ENCODE data around the gene IFT88.

Gene IFT88

GRCh38 chr13:20559659-20560356, 7.1 kb upstream of the IFT88 start:
- H4K5ac ChIP-seq (ENCODE audit: low read length) = no peak overlapping the region
- no peak overlapping the region for H2AK5ac ChIP-seq (ENCODE audit: low read length)
- H3K4ac ChIP-seq (ENCODE audit: low read depth, low read length) = no peak overlapping the region
- no peak overlapping the region for H3K56ac ChIP-seq (ENCODE audit: low read length)
- no peaks in the 10 kb centered on the region for H3K27me3 ChIP-seq (ENCODE audit: insufficient read depth, low read length, poor library complexity)
- no peak overlapping the region for H3K27ac ChIP-seq (ENCODE audit: low read depth, low read length)
- no peak overlapping the region for H3K18ac ChIP-seq (ENCODE audit: low read length)
- H2BK5ac ChIP-seq (ENCODE audit: low read length) = no peak overlapping the region
- no CpG with 5 or more reads among the region's 6 CpGs for WGBS (ENCODE audit: extremely low coverage, insufficient coverage, low lambda C conversion rate)
- no peaks in the 10 kb centered on the region for H3K4me1 ChIP-seq (ENCODE audit: control insufficient read depth, low read depth, low read length)
- no peak overlapping the region for H2BK120ac ChIP-seq (ENCODE audit: low read depth, low read length)
- H3K23ac ChIP-seq (ENCODE audit: low read length) = no peak overlapping the region
- H3K79me2 ChIP-seq (ENCODE audit: control insufficient read depth, insufficient read depth, low read length) = no peaks in the 10 kb centered on the region
- no peak overlapping the region for H3K9ac ChIP-seq (ENCODE audit: low read length)
- H3K36me3 ChIP-seq (ENCODE audit: control insufficient read depth, insufficient read depth, low read length) = no peaks in the 10 kb centered on the region
- H4K8ac ChIP-seq (ENCODE audit: low read depth, low read length) = no peak overlapping the region
- no peak overlapping the region for H2BK15ac ChIP-seq (replicated peaks; ENCODE audit: low read depth)
- DNase-seq = no peak
- H3K4me2 ChIP-seq (ENCODE audit: low read length) = no peak overlapping the region
- no peaks in the 10 kb centered on the region for H3K79me1 ChIP-seq (ENCODE audit: low read length)
- H3K4me3 ChIP-seq (ENCODE audit: low read length) = no peak overlapping the region

- no peak overlapping the region for H3K4ac ChIP-seq (ENCODE audit: low read depth, low read length)
- H2BK120ac ChIP-seq (ENCODE audit: low read depth, low read length) = no peak overlapping the region
- H3K18ac ChIP-seq (ENCODE audit: low read length) = no peak overlapping the region
- no peak overlapping the region for H4K5ac ChIP-seq (ENCODE audit: low read length)
- no peak overlapping the region for H3K9ac ChIP-seq (ENCODE audit: low read length)
- H2AK5ac ChIP-seq (ENCODE audit: low read length) = no peak overlapping the region
- no peak overlapping the region for H3K27ac ChIP-seq (ENCODE audit: low read depth, low read length)
- no peaks in the 10 kb centered on the region for H3K4me1 ChIP-seq (ENCODE audit: control insufficient read depth, low read depth, low read length)
- no peak overlapping the region for H3K56ac ChIP-seq (ENCODE audit: low read length)
- no peak overlapping the region for H2BK5ac ChIP-seq (ENCODE audit: low read length)
- H4K8ac ChIP-seq (ENCODE audit: low read depth, low read length) = no peak overlapping the region
- H2BK15ac ChIP-seq (replicated peaks; ENCODE audit: low read depth) = no peak overlapping the region
- no peak for DNase-seq
- H3K79me2 ChIP-seq (ENCODE audit: control insufficient read depth, insufficient read depth, low read length) = no peaks in the 10 kb centered on the region
- H3K4me3 ChIP-seq (ENCODE audit: low read length) = no peak overlapping the region
- no CpG with 5 or more reads among the region's 5 CpGs for WGBS (ENCODE audit: extremely low coverage, insufficient coverage, low lambda C conversion rate)
- H3K23ac ChIP-seq (ENCODE audit: low read length) = no peak overlapping the region
- H3K27me3 ChIP-seq (ENCODE audit: insufficient read depth, low read length, poor library complexity) = no peaks in the 10 kb centered on the region
- no peak overlapping the region for H3K4me2 ChIP-seq (ENCODE audit: low read length)
- H3K36me3 ChIP-seq (ENCODE audit: control insufficient read depth, insufficient read depth, low read length) = no peaks in the 10 kb centered on the region
- H3K79me1 ChIP-seq (ENCODE audit: low read length) = no peaks in the 10 kb centered on the region
Observed at GRCh38 chr13:20561741-20562140, 5.2 kb upstream of the IFT88 start.

GRCh38 chr13:20565115-20565736, 1.7 kb upstream of the IFT88 start:
- Histone ChIP-seq H3K56ac (ENCODE audit: low read length) (no peak overlapping the region), H3K27me3 (ENCODE audit: insufficient read depth, low read length, poor library complexity) (no peaks in the 10 kb centered on the region), H3K27ac (ENCODE audit: low read depth, low read length) (no peak overlapping the region), H3K9ac (ENCODE audit: low read length) (no peak overlapping the region), H3K36me3 (ENCODE audit: control insufficient read depth, insufficient read depth, low read length) (no peaks in the 10 kb centered on the region), H4K8ac (ENCODE audit: low read depth, low read length) (no peak overlapping the region), H3K4me1 (ENCODE audit: control insufficient read depth, low read depth, low read length) (no peaks in the 10 kb centered on the region), H3K79me2 (ENCODE audit: control insufficient read depth, insufficient read depth, low read length) (no peaks in the 10 kb centered on the region), H2BK15ac (replicated peaks; ENCODE audit: low read depth) (no peak overlapping the region), H3K79me1 (ENCODE audit: low read length) (no peaks in the 10 kb centered on the region), H3K18ac (ENCODE audit: low read length) (no peak overlapping the region), H2BK120ac (ENCODE audit: low read depth, low read length) (no peak overlapping the region), H3K4ac (ENCODE audit: low read depth, low read length) (no peak overlapping the region), H2BK5ac (ENCODE audit: low read length) (no peak overlapping the region), H3K23ac (ENCODE audit: low read length) (no peak overlapping the region), H2AK5ac (ENCODE audit: low read length) (no peak overlapping the region), H3K4me2 (ENCODE audit: low read length) (no peak overlapping the region), H3K4me3 (ENCODE audit: low read length) (no peak overlapping the region), H4K5ac (ENCODE audit: low read length) (no peak overlapping the region)
- WGBS (ENCODE audit: extremely low coverage, insufficient coverage, low lambda C conversion rate) = no CpG with 5 or more reads among the region's 11 CpGs
- DNase-seq = peak; percentile 10

GRCh38 chr13:20566468-20566897, 474 bp upstream of the IFT88 start:
- no CpG with 5 or more reads among the region's 21 CpGs for WGBS (ENCODE audit: extremely low coverage, insufficient coverage, low lambda C conversion rate)
- Histone ChIP-seq H4K8ac (ENCODE audit: low read depth, low read length) (no peak overlapping the region), H3K36me3 (ENCODE audit: control insufficient read depth, insufficient read depth, low read length) (no peaks in the 10 kb centered on the region), H3K56ac (ENCODE audit: low read length) (peak overlapping the region; percentile 98), H4K5ac (ENCODE audit: low read length) (no peak overlapping the region), H3K4me3 (ENCODE audit: low read length) (peak overlapping the region; percentile 58), H3K27me3 (ENCODE audit: insufficient read depth, low read length, poor library complexity) (no peaks in the 10 kb centered on the region), H2AK5ac (ENCODE audit: low read length) (no peak overlapping the region), H2BK5ac (ENCODE audit: low read length) (peak overlapping the region; percentile 90), H3K4me1 (ENCODE audit: control insufficient read depth, low read depth, low read length) (no peaks in the 10 kb centered on the region), H3K4ac (ENCODE audit: low read depth, low read length) (peak overlapping the region; percentile 96), H3K18ac (ENCODE audit: low read length) (peak overlapping the region; percentile 95), H3K4me2 (ENCODE audit: low read length) (peak overlapping the region; percentile 95), H3K79me2 (ENCODE audit: control insufficient read depth, insufficient read depth, low read length) (no peaks in the 10 kb centered on the region), H3K27ac (ENCODE audit: low read depth, low read length) (peak overlapping the region; percentile 94), H3K9ac (ENCODE audit: low read length) (peak overlapping the region; percentile 81), H2BK120ac (ENCODE audit: low read depth, low read length) (no peak overlapping the region), H3K23ac (ENCODE audit: low read length) (peak overlapping the region; percentile 94), H2BK15ac (replicated peaks; ENCODE audit: low read depth) (no peak overlapping the region), H3K79me1 (ENCODE audit: low read length) (no peaks in the 10 kb centered on the region)
- DNase-seq = peak; percentile 90

- H3K18ac ChIP-seq (ENCODE audit: low read length) = peak overlapping the region; percentile 60
- no peaks in the 10 kb centered on the region for H3K79me1 ChIP-seq (ENCODE audit: low read length)
- H3K36me3 ChIP-seq (ENCODE audit: control insufficient read depth, insufficient read depth, low read length) = no peaks in the 10 kb centered on the region
- no peak overlapping the region for H3K4me3 ChIP-seq (ENCODE audit: low read length)
- no peak overlapping the region for H3K27ac ChIP-seq (ENCODE audit: low read depth, low read length)
- peak overlapping the region; percentile 93 for H3K4me2 ChIP-seq (ENCODE audit: low read length)
- no peak overlapping the region for H2AK5ac ChIP-seq (ENCODE audit: low read length)
- H2BK120ac ChIP-seq (ENCODE audit: low read depth, low read length) = no peak overlapping the region
- no peak overlapping the region for H2BK5ac ChIP-seq (ENCODE audit: low read length)
- no peak overlapping the region for H4K5ac ChIP-seq (ENCODE audit: low read length)
- no peak overlapping the region for H3K23ac ChIP-seq (ENCODE audit: low read length)
- no CpG with 5 or more reads among the region's 9 CpGs for WGBS (ENCODE audit: extremely low coverage, insufficient coverage, low lambda C conversion rate)
- peak overlapping the region; percentile 96 for H3K9ac ChIP-seq (ENCODE audit: low read length)
- H3K79me2 ChIP-seq (ENCODE audit: control insufficient read depth, insufficient read depth, low read length) = no peaks in the 10 kb centered on the region
- H2BK15ac ChIP-seq (replicated peaks; ENCODE audit: low read depth) = no peak overlapping the region
- no peaks in the 10 kb centered on the region for H3K27me3 ChIP-seq (ENCODE audit: insufficient read depth, low read length, poor library complexity)
- H3K4ac ChIP-seq (ENCODE audit: low read depth, low read length) = no peak overlapping the region
- no peaks in the 10 kb centered on the region for H3K4me1 ChIP-seq (ENCODE audit: control insufficient read depth, low read depth, low read length)
- H3K56ac ChIP-seq (ENCODE audit: low read length) = peak overlapping the region; percentile 96
- no peak overlapping the region for H4K8ac ChIP-seq (ENCODE audit: low read depth, low read length)
- DNase-seq = no peak
Observed at GRCh38 chr13:20567881-20568528, 1.0 kb downstream of the IFT88 start.
